Stomach (tissue), 9 donors: ENCODE data around the gene KIAA1671. TPM values are rescaled to one million over a fixed set of nuclear protein-coding genes. Genes with fewer than 3 reads are reported as not detected.

Experiments used
- DNase-seq, 2 donors: peaks; one replicate each; pipeline versions ENCODE4 v3.0.0 to v3.0.0-alpha.2; 2013 to 2019
- H3K27ac ChIP-seq, 5 donors: fragments of 200-600 bp in 4 of 5; sonication (generic) in 4 of 5; one replicate each; pipeline ENCODE4 v1.5.1; 2013 to 2019; ENCODE audit warnings: mild to moderate bottlenecking in 1 of 5, moderate library complexity in 1 of 5
- H3K27me3 ChIP-seq, 3 donors: fragments of 200-600 bp; sonication (generic); one replicate each; pipeline ENCODE4 v1.5.1; 2017 to 2019; ENCODE audit warnings: mixed run types in 1 of 3
- H3K36me3 ChIP-seq, 4 donors: fragments of 200-600 bp; sonication (generic); 1 replicate in 3 of 4; 2 replicates in 1 of 4; pipeline ENCODE4 v1.5.1; 2016 to 2019
- H3K4me1 ChIP-seq, 4 donors: fragments of 200-600 bp; sonication (generic); one replicate each; pipeline ENCODE4 v1.5.1; 2016 to 2019
- H3K4me3 ChIP-seq, 4 donors: fragments of 200-600 bp; sonication (generic) in 3 of 4; one replicate each; pipeline ENCODE4 v1.5.1; 2016 to 2019; ENCODE audit warnings: mild to moderate bottlenecking in 1 of 4
- H3K9me3 ChIP-seq, 4 donors: fragments of 200-600 bp; sonication (generic); one replicate each; pipeline ENCODE4 v1.5.1; 2016 to 2019
- EP300 ChIP-seq: sonication (generic); formaldehyde crosslinking; IDR thresholded peaks from one replicate; pipeline ENCODE4 v1.6.1; 2017; ENCODE audit warnings: antibody characterized with exemption
- POLR2A ChIP-seq, 4 donors: fragments of 450-650 bp; IDR thresholded peaks; one replicate each; pipeline ENCODE4 v1.6.1; 2016; ENCODE audit warnings: antibody characterized with exemption in 4 of 4, control low read depth in 2 of 4, mild to moderate bottlenecking in 1 of 4, moderate library complexity in 1 of 4
- POLR2AphosphoS5 ChIP-seq, 3 donors: sonication (generic); formaldehyde crosslinking; IDR thresholded peaks; one replicate each; pipeline ENCODE4 v1.6.1; 2016; ENCODE audit warnings: antibody characterized with exemption in 3 of 3
- WGBS, 5 donors: extraction: QIAGEN DNeasy Blood & Tissue Kit in 3 of 5; methylation state at CpG; one replicate each; pipeline versions ENCODE4 v1.1.5 to v1.1.7; 2013 to 2018; 5-methylcytosine and 5-hydroxymethylcytosine counted together
- intact Hi-C: fragments of 100-400 bp; cut with DNase I; formaldehyde crosslinking; loops from one replicate; pipeline ENCODE4 v1.15.1; 2023; ENCODE audit warnings: low total_unique reads
- polyA plus RNA-seq, 3 donors: library from polyadenylated mRNA; stranded (reverse); fragments of 200-250 nt; gene quantifications; one replicate each; pipeline ENCODE4 v1.2.3, GENCODE V29; 2013
- total RNA-seq, 5 donors: library from RNA; depleted of rRNA; stranded (reverse); fragments of >200 nt; gene quantifications; one replicate each; pipeline versions ENCODE4 v1.1.0 to v1.2.3, GENCODE V29; 2014 to 2016
- TF ChIP-seq, protein P1 (sequence below), 7 experiments: fragments of 450-650 bp in 4 of 7; fragments of 200-600 bp in 3 of 7; sonication (generic) in 3 of 7; IDR thresholded peaks; one replicate each; pipeline ENCODE4 v1.5.1; 2016 to 2019; ENCODE audit warnings: antibody characterized with exemption in 7 of 7, control low read depth in 2 of 7, mild to moderate bottlenecking in 1 of 7
- donor health status: healthy with polysubstance abuse.
- donor health status: Bipolar disorder and iron deficiency.
- donor health status: healthy.

The KIAA1671 gene
- total and polyA plus RNA-seq, 8 donors: 5.7 to 80.5 (median 32.5) TPM

DNA sequence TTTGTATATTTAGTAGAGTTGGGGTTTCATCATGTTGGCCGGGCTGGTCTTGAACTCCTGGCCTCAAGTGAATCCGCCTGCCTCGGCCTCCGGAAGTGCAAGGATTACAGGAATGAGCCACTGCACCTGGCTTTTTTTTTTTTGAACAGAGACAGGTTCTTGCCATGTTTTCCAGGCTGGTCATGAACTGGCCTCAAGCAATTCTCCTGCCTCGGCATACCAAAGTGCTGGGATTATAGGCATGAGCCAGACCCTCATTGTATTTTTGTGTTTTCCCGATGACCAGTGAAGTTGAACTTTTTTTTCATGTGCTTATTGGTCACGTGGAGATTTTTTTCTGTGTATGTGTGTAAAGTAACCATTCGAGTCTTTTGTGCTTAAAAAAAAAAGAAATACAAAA, 48.2 kb downstream of the KIAA1671 start:
- intact Hi-C loops: no loop called here
- Histone ChIP-seq H3K4me1 (peaks cover 10 to 17% (median 12%) of the 10 kb centered on the region in 4 donors), H3K4me3 (no peak overlapping the region), H3K36me3 (no peaks in the 10 kb centered on the region), H3K27ac (no peak overlapping the region), H3K27me3 (no peaks in the 10 kb centered on the region), H3K9me3 (no peaks in the 10 kb centered on the region)
- no peak for DNase-seq
- WGBS, 5 donors: 74 to 87% (median 83%) methylated on average over 8 of the region's 8 CpGs
- TF ChIP-seq POLR2AphosphoS5 (IDR thresholded peaks at IDR 0.05): no peak
- TF ChIP-seq EP300: no peak
- TF ChIP-seq, protein P1, sequence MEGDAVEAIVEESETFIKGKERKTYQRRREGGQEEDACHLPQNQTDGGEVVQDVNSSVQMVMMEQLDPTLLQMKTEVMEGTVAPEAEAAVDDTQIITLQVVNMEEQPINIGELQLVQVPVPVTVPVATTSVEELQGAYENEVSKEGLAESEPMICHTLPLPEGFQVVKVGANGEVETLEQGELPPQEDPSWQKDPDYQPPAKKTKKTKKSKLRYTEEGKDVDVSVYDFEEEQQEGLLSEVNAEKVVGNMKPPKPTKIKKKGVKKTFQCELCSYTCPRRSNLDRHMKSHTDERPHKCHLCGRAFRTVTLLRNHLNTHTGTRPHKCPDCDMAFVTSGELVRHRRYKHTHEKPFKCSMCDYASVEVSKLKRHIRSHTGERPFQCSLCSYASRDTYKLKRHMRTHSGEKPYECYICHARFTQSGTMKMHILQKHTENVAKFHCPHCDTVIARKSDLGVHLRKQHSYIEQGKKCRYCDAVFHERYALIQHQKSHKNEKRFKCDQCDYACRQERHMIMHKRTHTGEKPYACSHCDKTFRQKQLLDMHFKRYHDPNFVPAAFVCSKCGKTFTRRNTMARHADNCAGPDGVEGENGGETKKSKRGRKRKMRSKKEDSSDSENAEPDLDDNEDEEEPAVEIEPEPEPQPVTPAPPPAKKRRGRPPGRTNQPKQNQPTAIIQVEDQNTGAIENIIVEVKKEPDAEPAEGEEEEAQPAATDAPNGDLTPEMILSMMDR (IDR thresholded peaks at IDR 0.05): no peak
- TF ChIP-seq POLR2A (IDR thresholded peaks at IDR 0.05): no peak

DNA sequence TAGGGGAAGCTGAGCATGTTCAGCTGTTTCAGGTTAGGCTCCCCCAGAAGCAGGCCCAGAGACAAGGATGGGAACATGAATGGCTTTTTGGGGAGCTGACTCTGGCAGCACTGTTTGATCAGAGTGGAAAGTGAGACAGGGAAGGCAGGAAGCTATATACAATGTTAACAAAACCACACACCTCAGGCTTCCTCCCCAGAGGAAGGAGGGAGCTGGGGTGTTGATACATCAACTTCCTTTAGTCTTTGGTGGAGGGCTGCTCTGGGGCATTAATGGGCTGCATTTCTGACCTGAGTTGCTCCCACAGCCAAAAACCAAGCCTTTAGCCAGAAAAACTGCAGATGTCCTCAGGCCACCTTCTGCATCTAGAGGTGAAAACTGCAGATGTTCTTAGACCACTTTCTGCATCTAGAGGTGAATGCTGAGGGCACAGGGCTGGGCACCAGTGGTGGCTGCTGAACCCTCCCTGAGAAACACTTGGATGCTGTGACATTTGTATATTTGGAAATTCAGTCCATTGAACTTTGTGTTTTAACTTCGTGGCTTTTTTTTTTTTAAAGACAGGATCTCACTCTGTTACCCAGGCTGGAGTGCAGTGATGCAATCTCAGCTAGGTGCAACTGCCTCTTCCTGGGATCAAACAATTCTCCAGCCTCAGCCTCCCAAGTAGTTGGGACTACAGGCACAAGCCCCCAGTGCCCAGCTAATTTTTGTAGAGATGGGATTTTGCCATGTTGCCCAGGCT, 49.9 kb downstream of the KIAA1671 start:
- H3K36me3 ChIP-seq: no peaks in the 10 kb centered on the region
- H3K4me3 ChIP-seq: no peak overlapping the region
- H3K27ac ChIP-seq: peak overlapping the region in 1 of 5 donors; percentile 18
- no peaks in the 10 kb centered on the region for H3K9me3 ChIP-seq
- H3K4me1 ChIP-seq: peaks cover 0 to 8% (median 0%) of the 10 kb centered on the region in 4 donors
- intact Hi-C loops: no loop called here
- no peaks in the 10 kb centered on the region for H3K27me3 ChIP-seq
- no peak for DNase-seq
- TF ChIP-seq POLR2AphosphoS5 (IDR thresholded peaks at IDR 0.05) (no peak), POLR2A (IDR thresholded peaks at IDR 0.05) (no peak), EP300 (no peak)
- TF ChIP-seq, protein P1 (IDR thresholded peaks at IDR 0.05): no peak
- WGBS, 5 donors: 17 to 38% (median 30%) methylated on average over 1 of the region's 1 CpG

DNA sequence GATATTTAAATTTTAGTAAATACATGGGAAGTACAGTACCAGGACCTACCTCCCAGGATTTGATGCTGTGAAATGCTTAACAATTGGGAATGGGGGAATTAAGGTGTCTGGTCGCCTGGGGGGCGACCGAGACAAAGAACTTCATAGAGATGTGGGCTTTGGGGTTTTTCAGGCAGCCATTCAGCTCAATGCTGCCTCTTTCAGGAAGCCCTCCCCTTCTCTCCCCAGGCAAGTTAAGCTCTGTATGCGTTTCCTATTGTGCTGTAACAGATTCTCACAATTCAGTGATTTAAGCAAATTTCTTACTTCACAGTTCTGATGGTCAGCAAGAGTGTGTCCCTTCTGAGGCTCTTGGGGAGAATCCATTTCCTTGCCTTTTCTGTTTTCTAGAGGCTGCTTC, 53.8 kb downstream of the KIAA1671 start:
- no peak overlapping the region for H3K4me3 ChIP-seq
- no peaks in the 10 kb centered on the region for H3K36me3 ChIP-seq
- intact Hi-C loops: no loop called here
- H3K27ac ChIP-seq: no peak overlapping the region
- no peaks in the 10 kb centered on the region for H3K9me3 ChIP-seq
- 69 to 90% (median 88%) methylated on average over 4 of the region's 4 CpGs for WGBS, 5 donors
- H3K27me3 ChIP-seq: no peaks in the 10 kb centered on the region
- TF ChIP-seq EP300 (no peak), POLR2AphosphoS5 (IDR thresholded peaks at IDR 0.05) (no peak), POLR2A (IDR thresholded peaks at IDR 0.05) (no peak)
- TF ChIP-seq, protein P1 (IDR thresholded peaks at IDR 0.05): no peak
- no peak for DNase-seq
- peaks cover 0 to 8% (median 0%) of the 10 kb centered on the region in 4 donors for H3K4me1 ChIP-seq

DNA sequence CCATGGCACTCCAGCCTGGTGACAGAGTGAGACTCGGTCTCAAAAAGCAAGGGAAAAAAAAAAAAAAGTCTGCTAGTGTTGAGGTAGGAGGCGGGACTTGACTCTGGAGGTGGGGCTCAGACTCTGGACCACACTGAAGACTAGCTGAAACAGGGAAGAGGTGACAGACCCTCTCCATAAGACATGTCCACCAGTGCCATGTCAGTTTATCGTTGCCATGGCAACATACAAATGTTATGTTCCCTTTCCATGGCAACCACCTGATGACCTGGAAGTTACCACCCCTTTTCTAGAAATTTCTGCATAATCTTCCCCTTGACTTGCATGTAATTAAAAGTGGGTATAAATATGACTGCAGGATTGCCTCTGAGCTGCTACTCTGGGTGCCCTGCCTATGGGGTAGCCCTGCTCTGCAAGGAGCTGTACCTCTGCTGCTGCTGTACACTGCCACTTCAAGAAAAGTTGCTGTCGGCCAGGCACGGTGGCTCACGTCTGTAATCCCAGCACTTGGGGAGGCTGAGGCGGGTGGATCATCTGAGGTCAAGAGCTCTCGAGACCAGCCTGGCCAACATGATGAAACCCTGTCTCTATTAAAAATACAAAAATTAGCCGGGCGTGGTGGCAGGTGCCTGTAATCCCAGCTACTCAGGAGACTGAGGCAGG, 55.1 kb downstream of the KIAA1671 start:
- Histone ChIP-seq H3K4me1 (peaks cover 0 to under 1% (median under 1%) of the 10 kb centered on the region in 4 donors), H3K36me3 (no peaks in the 10 kb centered on the region), H3K4me3 (no peak overlapping the region), H3K9me3 (no peaks in the 10 kb centered on the region), H3K27ac (no peak overlapping the region), H3K27me3 (no peaks in the 10 kb centered on the region)
- DNase-seq: peak in 1 of 2 donors; percentile 32
- TF ChIP-seq POLR2AphosphoS5 (IDR thresholded peaks at IDR 0.05) (no peak), POLR2A (IDR thresholded peaks at IDR 0.05) (no peak), EP300 (no peak)
- TF ChIP-seq, protein P1 (IDR thresholded peaks at IDR 0.05): no peak
- WGBS, 5 donors: 91 to 96% (median 93%) methylated on average over 10 of the region's 10 CpGs
- intact Hi-C loops: no loop called here
